NCI-H187 (cell line): ENCODE measurements around the gene NOTCH4.
"Not testable (repeated sequence)": the region's sequence is repeated elsewhere in the genome, so short reads cannot be mapped to it uniquely, and the experiment has no call there.

Source experiments
- DNase-seq, 2 experiments: peaks; one replicate each; lab custom pipeline; 2025; lab: John Stamatoyannopoulos, UW

NOTCH4 gene

DNA sequence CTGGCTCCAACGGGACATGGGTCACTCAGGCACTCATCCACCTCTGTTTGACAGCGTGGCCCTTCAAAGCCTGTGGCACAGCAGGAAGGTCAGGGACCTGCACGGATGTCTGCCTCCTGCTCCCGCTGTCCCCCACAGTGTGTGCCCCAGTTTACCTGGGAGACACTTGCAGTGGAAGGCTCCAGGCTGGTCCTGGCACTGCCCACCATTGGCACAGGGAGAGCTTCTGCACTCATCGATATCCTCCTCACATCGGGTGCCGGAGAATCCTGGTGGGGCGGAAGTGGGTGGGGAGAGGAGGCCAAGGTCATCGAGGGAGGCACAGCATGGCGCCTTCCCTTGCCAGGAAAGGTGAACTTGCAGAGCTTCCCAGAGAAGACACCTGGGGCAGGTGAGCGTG, 6.9 kb downstream of the NOTCH4 start:
- DNase-seq: no peak

GRCh38 chr6:32216285-32216684, 7.6 kb downstream of the NOTCH4 start:
- no peak for DNase-seq

GRCh38 chr6:32215617-32216016, 8.2 kb downstream of the NOTCH4 start:
- DNase-seq: no peak

GRCh38 chr6:32214126-32214525, 9.7 kb downstream of the NOTCH4 start:
- DNase-seq: no peak

- DNase-seq: no peak
These were observed 10.2 kb downstream of the NOTCH4 start for GRCh38 chr6:32213649-32214048.

GRCh38 chr6:32212076-32212760, 11.6 kb downstream of the NOTCH4 start:
- no peak for DNase-seq

DNA sequence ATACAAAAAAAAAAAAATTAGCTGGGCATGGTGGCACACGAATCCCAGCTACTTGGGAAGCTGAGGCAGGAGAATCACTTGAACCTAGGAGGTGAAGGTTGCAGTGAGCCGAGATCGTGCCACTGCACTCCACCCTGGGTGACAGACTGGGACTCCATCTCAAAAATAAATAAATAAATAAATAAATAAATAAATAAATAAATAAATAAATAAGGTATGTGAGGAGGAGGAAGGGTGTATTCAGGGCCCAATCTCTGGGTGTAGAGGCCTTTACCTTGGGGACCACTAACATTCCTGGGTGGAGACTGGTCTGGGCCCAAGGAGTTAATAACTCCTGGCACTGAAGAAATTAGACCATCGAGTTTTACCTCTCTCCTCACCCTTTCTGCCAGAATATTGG, 12.4 kb downstream of the NOTCH4 start:
- not testable (repeated sequence) for DNase-seq

DNA sequence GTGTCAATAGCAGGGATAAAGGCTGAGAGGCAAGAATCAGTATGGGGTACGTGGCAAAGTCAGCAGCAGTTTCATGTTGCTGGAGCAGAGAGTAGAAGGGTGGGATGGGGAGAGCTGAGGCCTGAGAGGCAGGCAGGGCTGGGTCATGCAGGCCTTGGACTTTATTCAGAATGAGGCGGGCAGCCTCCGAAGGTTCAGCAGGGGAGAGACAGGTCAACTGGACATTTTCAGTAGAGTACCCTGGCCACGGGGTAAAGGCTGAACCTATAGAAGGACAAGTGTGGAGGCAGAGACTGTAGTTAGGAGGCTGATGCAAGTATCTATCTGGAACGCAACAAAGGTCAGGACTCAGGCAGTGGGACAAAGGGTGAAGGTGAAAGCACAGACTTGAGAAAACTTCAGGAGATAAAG, 13.7 kb downstream of the NOTCH4 start:
- DNase-seq: no peak

- no peak for DNase-seq
These were observed 14.9 kb downstream of the NOTCH4 start for GRCh38 chr6:32208996-32209395.

GRCh38 chr6:32204268-32204715, 19.6 kb downstream of the NOTCH4 start:
- no peak for DNase-seq

GRCh38 chr6:32203426-32204267, 20.2 kb downstream of the NOTCH4 start:
- no peak for DNase-seq

- no peak for DNase-seq
These were observed 21.7 kb downstream of the NOTCH4 start for GRCh38 chr6:32202186-32202585.

DNA sequence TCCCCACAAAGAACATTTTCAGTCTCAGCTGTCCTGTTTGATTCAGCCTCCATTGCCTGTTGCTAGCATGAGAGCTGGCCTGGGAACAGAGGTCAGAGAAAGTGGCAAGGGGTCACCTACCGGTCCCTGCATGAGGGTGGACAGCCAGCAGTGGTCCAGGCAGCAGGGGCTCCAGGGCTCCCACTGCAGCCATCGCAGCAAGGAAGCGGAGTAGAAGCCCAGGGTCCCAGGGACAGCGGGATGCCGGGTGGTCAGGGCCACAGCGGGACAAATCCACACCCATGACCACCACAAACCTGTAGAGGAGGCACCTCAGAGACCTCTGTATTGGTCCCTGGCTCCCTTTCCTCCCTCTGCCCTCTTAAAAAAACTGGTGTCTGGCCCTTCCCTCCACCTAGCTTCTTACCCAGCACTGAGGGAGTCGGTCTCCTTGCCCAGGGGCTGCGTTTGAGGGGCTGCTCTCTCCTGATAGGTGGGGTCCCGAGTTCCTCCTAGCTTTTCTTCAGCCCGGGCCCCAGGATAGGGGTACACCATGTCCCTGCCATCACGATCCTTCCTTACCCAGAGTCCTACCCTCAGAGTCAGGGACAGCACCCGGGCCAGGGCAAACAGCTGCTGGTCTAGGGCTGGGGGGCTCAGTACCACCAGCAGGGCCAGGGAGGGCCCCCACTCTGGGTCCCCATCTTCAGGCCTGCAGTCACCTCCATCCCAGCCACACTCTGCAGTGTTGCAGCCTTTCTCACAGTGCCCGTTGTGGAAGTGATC, 23.0 kb downstream of the NOTCH4 start:
- DNase-seq: no peak

DNA sequence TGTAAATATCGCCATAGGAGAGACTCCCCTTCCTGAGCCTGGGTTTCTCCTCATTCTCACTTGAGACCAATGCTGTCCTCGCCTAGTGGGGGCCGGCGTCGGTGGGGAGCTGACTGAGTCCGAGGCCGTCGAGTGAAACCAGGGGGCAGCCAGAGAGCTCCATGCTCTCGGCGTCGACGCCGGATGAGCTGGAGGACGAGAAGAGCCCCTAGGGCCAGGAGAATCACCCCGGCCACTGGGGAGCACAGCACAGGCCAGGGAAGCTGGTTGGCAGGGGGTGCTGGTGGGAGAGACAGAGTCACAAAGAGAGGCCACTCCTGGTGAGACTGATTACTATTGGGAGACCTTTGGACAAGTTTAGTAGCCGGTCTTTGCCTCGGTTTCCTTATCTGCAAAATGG, 25.0 kb downstream of the NOTCH4 start:
- no peak for DNase-seq

DNA sequence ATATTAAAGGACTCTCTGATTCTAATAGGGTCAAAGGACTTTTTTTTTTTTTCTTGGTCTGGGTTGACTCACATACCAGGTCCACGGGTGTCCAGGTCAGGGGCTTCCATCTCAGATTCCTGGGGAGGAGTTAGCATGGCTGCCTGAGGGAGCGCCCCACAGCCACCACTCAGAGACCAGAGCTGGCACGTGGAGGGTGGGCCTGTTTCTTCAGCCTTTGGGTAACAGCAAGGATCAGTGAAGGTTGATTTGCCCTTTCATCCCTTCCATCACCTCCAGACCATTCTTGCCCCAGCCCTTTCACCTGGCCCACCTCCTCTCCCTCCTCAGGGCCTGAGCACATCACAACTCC, 25.5 kb downstream of the NOTCH4 start:
- no peak for DNase-seq

GRCh38 chr6:32196682-32197616, 26.9 kb downstream of the NOTCH4 start:
- DNase-seq: no peak

DNA sequence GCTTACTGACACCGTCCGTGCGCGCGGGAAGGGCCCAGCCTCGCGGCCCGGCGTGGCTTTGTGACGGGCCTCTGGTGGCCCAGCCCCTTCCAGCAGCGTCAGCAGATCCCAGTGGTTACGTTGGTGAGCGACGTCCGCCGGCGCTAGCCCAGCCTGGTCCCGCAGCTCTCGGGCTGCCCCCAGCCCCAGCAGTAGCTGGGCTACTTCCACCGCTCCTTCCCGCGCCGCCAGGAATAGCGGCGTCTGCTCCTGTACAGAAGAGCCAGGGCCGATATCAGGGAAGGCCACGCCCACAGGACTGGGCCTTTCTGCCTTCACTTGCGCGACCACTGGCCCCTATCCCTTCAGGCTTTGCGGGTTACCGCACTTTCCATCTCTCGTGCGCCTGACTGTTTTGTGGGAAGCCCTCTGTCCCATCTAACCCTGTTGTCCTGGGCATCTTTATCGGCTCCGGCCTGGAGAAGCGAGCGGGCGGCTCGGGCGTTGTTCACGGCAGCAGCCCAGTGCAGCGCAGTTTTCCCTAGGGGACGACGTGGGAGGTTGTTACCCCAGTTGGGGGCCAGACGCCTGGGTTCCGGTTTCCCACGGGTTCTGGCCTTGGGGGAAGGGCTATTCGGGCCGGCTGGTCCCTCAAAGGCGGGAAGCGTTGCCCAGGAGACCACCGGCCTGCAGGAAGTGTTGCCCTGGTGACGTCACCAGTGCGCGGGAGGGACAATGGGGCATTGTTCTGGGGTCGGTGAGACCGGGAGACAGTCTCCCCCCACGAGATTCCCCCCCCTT, 27.8 kb downstream of the NOTCH4 start:
- DNase-seq: peak in 1 of 2 experiments; percentile 8

- DNase-seq: peak; percentile 97 to 99
These were observed 28.3 kb downstream of the NOTCH4 start for GRCh38 chr6:32195652-32195901.

DNA sequence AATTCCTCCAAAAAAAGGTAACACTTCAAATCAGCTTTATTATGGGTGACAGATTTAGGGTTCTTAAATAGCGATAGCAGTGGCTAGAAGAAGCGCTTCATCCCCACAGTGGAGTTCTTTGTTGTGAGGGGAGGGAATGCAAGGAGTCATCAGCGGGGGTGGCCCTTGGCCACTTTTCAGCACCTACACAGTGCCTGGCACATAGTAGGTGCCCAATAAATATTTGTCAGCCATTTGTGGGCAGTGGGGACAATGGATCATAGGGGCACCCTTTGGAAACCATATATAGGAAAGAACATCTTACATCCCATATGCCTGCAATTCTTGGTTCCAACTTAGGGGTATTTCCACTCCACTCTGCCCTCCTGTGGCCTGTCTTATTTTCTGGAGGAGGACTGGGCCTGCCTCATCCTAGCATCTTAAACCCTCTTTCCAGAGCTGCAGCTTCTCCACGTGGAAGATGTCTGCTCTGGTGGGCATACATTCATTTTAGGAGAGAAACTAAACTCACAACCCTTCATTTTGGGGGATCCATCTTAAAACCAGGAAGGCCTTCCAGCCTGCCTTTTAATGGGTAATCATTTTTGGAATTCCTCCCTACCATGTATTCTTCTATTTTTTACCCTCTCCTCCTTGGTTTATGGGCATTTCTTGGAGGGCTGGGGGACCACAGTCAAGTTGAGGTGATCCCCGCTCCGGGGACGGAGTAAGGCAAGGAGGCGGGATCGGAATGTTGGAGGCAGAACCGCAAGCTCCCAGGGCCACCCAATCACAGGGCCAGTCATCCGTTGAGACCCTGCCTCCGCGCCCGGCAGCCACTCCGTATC, 28.8 kb downstream of the NOTCH4 start:
- DNase-seq: no peak

DNA sequence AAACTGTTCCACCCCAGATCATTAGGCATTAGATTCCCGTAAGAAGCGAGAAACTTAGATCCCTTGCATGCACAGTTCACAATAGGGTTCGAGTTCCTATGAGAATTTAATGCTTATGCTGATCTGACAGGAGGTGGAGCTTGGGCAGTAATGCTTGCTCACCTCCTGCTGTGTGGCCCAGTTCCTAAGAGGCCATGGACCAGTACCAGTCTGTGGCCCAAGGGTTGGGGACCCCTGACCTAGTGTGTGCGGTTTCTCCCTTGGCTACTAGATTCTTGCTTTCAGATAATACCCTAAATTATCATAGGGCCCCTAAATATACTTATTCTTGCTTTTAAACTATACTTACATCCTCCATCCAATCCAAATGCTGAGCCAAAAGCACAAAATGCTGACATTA, 29.5 kb downstream of the NOTCH4 start:
- DNase-seq: no peak
